ENCODE results near the gene LARGE1.

GRCh38 chr22:33861216-33861875 is 58.9 kb downstream of the LARGE1 start:
- no peak for TF ChIP-seq CTCF (IDR thresholded peaks at IDR 0.05)
- no peak for TF ChIP-seq ZFX (IDR thresholded peaks at IDR 0.05; ENCODE audit: borderline replicate concordance)
